Measurements from ENCODE around the gene LYRM4.

DNA sequence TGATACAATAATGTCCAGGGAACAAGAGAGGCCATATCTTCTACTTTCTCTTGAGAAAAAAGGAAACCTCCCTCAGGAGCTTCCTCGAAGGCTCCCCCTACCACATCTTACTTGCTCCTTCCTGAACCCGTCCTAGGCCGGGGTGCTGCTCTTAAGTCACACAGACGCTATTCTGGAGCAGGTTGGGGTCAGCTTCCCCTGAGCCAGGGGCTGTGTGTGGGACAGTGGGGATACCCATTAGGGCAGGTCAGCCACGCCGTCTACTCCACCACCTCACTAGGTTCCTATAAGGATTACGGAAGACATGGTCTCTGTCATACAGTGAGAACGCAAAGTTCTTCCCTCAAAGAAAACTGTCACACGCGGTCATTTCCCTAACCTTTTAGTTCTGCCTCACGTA lies 183.8 kb downstream of the LYRM4 start:
- TF ChIP-seq, protein P1, sequence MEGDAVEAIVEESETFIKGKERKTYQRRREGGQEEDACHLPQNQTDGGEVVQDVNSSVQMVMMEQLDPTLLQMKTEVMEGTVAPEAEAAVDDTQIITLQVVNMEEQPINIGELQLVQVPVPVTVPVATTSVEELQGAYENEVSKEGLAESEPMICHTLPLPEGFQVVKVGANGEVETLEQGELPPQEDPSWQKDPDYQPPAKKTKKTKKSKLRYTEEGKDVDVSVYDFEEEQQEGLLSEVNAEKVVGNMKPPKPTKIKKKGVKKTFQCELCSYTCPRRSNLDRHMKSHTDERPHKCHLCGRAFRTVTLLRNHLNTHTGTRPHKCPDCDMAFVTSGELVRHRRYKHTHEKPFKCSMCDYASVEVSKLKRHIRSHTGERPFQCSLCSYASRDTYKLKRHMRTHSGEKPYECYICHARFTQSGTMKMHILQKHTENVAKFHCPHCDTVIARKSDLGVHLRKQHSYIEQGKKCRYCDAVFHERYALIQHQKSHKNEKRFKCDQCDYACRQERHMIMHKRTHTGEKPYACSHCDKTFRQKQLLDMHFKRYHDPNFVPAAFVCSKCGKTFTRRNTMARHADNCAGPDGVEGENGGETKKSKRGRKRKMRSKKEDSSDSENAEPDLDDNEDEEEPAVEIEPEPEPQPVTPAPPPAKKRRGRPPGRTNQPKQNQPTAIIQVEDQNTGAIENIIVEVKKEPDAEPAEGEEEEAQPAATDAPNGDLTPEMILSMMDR (IDR thresholded peaks at IDR 0.05): no peak
- no peak for TF ChIP-seq POLR2AphosphoS5 (IDR thresholded peaks at IDR 0.05; ENCODE audit: insufficient read depth in 1 of 2, low read depth in 1 of 2)
